SHP77 treated with DMSO at 0.1 percent for 48 hours (cell line): ENCODE measurements around the gene PLD1.
"Not testable (repeated sequence)": the region's sequence is repeated elsewhere in the genome, so short reads cannot be mapped to it uniquely, and the experiment has no call there.

Experiments
- DNase-seq: peaks from one replicate; lab custom pipeline; 2025; lab: John Stamatoyannopoulos, UW

PLD1 gene

DNA sequence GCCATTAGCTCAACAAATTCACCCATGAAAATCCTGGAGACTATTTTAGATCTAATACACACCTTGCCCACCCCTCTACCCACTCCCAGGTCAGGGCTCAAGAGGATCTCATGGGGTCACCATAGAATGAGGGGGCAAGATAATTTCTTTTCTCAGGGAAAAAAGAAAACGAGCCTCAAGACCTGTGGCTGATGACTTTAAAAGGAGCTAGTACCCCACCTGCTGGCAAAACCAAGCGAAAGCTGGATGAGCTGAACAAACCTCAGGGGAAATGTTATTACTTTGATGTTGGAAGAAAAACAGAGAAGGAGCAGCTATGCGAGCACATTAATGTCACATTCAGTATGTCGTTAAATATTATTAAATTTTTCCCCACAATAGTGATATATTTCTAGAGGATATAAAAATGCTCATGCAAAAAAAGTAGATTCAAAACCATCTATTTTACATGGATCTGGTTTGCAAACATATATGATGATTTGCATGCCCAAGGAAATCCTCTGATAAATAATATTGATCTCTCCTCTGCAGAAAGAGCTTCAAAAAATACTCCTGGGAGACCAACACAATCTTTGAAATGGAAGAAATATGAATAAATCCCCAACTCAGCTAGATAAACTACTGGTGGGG is 37.7 kb downstream of the PLD1 start:
- DNase-seq, result peak; percentile 27

DNA sequence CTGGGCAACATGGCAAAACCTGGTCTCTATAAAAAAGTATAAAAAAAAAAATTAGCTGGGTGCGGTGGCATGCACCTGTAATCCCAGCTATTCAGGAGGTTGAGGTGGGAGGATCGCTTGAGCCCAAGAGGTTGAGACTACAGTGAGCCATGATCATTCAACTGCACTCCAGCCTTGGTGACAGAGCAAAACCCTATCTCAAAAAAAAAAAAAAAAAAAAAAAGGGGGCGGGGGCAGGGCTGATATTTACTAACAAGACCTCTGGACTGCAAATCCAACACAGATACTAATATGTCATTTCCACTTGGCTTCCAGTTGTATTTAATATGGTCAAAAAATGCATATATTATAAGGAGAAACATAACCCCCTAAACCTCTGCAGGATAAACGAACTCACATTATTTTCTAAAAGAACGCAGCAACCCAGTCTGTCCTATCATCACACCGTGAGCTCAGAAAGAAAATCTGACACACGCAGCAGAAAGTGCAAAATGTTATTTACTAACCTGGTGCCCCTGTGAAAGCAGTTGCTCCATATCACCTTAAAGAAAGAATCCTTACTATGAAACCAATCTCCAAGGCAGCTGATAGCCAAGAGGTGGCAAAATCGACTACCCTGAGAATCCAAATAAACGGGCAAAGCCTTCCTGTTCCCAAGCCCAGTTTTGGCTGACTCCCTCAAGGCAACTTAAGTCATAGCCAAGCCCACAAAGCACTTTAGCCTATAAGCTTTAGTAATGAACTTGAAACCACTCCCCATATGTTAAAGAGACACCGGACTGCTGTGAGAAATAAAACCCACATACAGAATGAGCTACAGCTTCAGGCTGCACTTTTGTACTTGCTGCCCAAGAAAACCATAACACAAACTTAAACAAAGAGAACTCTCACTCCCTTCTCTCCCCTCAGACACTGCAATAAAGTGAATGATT is 39.3 kb downstream of the PLD1 start:
- no peak for DNase-seq

DNA sequence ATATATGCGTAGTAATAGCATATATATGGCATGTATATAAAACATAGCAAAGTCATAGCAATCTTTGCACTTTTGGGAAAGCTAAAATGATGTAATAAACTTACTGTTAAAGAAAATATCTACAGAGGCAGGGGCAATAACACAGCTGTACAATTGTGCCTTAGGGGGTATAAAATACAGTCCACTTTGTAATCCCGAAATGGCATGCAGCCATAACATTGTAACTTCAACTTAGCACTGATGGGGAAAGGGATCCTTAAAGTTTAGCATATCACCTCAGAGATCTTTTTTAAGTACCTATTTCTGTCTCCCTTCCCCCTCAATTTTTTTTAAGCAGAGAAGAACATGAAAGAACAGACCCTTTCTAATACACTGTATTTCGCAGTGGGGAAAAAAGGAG is 40.8 kb downstream of the PLD1 start:
- DNase-seq, result no peak

DNA sequence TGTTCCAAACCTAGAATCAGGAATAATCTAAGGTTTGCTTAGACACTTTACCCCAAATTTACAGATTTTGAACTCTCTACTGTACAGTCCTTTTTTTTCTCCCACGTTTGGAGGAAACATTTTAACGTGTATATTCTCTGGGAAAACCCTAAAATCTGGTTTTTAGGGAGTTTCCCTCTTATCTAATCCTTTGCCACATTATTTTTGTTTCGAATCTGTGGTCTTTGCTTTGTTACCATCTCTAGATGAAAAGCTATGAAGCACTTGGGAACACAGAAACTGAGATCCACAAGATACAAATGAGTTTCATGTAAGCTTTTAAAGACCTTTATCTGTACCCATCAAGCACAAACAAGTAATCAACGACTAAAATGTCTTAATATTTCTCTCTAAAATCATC is 41.3 kb downstream of the PLD1 start:
- no peak for DNase-seq

DNA sequence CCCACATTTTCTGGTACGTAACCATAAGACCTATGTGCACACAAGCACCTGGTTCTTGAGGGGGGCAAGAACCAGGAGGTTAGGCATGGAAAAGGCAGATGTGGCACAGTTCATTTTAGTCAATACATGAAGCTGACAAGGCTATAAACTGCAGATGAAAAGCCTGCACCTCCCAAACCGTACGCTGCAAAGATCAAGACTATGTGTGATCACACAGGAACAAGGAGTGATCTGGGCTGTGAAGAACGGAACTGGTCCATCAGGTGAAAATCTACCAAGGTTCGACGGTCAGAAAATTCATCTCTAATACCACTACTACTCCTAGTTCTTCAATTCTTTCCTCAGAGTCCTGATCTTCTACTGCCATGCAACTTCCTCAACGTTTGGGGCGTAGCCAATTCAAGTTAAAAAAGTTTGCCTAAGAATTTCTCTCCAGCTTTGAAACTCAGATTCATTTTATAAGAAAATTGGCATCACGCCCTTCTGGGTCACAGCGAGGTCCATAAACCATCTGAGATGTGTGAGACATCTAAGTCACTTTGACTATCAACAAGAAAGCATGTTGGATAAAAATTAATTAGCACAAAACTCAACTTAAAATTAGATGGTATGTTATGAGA is 41.9 kb downstream of the PLD1 start:
- DNase-seq, result no peak

DNA sequence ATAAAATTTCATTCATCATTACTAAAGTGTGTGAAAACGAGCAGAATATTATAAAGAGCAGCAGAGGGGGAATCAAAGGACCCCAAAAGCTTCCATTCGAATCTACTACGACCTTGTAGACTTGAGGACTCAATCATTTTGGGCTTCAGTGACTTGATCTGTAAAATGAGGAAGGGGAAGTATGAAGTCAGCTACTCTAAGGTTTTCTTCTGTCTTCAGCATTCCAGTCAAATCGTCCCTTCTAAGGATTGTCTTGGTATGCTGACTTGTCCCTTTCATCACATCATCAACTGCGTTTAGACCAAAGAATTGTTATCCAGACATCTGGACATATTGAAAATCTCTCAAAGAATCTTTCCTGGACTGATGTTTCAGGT is 44.8 kb downstream of the PLD1 start:
- no peak for DNase-seq

DNA sequence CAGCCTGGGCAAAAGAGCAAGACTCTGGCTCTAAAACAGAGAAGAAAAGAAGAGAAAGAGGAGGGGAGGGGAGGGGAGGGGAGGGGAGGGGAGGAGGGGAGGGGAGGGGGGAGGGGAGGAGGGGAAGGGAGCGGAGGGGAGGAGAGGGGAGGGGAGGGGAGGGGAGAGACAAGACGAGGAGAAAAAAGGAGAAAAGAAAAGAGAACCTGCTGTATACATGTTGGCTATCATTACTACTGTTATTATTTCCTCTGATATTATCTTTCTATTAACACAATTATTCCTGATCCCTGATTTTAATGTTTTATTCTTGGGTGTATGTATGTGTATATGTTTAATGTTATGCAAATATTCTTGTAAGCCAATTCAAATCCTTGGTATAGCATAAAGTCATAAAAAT is 46.9 kb downstream of the PLD1 start:
- no peak for DNase-seq

DNA sequence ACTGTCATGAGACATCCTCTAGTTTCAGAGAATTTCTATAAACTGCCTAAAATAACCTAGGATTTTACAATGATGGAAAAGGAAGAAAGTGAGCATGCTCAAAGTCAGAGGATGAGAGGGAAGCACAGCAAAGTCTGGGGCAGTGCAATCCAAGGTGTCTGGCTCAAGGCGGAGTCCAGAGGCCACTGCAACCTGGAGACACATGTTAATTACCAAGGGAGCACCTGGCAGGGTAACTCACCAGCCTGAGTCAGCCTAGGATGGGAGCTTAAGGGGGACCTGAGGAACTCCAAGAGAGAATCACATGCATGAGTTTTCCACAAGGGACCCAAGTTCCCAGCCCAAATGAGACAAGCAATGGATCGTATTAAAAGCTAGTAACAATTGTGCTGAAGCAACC is 49.8 kb downstream of the PLD1 start:
- DNase-seq, result no peak

DNA sequence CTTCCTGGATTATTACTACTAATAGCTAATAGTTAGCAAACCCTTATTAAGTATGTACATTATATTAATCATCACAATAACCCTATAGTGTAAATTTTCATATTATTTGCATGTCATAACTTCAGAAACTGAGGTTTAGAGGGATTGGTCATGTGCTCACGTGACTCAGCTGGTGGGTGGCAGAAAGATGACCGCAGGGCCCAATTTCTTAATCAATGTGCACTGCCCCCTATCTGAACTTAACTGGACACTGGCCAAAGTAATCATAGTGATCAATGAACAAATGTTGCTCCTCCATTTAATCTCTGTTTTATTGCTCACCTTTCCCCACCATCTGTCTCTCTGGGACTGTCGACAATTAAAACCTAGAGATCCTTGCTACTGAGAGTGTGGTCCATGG is 52.2 kb downstream of the PLD1 start:
- DNase-seq, result no peak

DNA sequence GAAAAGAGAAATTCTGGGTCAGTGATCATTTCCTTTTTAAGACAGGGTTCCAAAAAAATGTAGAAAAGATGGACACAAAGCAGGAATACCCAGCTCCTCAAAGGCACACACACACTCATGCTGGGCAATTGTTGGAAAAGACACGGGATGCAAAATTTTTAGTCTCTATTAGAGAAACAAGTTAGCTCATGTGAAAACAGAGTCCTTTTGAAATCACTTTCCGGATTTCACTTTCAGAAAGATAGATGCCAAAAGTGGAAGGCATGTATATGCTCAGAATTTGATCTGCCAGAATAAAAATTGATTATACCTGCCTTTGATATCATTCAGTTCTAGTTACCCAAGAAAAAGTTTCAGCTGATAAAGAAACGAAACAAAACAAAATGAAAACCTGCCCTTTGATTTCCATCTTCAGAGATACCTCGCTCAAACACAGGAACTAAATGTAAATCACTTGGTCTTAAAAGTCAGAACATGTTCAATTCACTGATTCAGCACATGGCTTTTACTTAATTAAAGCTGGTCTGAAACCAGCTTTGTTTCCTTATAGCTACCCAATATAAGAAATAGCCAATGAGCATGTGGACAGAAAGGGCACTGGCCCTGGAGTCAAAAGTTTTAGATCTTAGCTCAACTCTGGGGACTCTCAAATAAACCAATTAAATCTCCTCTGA is 52.8 kb downstream of the PLD1 start:
- DNase-seq, result no peak

DNA sequence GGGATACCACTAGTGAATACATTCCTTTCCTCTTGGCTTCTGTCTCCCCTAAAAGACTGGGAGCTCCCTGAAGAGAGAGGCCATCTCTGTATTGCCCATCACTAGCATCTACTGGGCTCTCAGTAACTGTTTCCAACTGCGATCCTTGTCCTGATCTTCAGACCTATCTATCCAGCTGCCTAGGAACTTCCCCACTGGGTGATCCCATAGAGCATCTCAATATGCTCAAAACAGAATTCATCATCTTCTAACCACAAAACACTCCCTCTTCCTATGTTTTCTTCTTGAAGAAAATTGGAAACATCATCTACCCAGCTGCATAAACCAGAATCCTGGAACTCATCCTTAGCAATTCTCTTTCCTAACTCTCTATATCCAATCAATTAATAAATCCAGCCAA is 54.6 kb downstream of the PLD1 start:
- DNase-seq, result no peak

DNA sequence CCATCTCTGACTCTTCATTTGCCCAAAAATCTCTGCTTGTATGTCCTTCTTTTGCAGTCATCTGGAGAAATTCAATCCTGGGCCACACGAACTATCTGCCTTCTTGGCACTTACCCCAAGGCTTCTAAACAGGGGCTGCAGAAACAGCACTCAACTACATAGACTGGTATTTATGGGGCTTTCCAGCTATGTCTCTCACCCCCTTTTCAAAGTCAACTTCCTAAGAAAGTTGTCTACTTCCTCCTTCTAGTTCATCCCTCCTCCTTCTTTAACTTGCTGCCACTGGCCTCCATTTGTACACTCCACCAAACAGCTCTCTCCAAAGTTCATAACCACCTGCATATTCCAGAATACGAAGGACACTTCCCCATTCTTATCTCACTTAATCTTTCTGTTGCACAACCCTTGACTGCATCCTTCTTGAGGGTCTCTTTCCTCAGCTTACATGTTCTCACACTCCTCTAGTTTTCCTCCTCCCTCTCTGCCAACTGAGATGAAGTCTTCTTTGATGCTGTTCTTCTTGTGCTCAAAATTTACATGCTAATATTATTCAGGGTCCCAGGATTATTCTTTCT is 55.2 kb downstream of the PLD1 start:
- DNase-seq, result no peak

DNA sequence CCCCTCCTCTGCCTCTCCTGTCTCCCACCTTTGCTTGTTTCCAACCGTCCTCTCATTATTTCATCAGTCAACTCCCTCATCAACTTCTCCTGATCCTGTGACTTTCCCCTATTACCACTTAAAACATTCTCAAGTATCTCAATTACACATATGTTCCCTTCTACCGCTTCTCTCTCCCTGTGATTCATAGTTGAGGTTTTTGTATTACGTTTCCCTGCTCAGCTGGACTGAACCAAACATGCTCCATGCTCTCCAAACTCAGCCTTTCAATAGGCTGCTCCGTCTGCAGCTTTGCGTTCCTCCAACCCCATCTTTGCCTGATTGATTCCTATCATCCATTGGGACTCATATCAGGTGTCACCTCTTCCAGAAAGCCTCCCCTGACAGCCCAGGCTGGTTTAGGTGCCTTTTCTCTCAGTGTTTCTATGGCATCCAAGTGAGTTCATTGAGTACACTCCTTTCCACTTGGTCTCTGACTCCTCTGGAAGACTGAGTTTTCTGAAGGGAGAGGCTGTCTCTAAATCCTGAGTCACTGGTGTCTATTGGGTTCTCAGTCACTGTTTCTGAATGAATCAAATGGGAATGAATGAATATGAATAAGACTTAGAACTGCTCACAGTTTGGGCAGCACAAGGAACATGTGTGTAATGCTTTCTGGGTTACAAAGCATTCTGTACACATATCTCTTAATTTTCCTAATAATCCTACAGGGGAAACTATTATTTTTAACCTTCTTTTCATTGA is 56.4 kb downstream of the PLD1 start:
- no peak for DNase-seq

DNA sequence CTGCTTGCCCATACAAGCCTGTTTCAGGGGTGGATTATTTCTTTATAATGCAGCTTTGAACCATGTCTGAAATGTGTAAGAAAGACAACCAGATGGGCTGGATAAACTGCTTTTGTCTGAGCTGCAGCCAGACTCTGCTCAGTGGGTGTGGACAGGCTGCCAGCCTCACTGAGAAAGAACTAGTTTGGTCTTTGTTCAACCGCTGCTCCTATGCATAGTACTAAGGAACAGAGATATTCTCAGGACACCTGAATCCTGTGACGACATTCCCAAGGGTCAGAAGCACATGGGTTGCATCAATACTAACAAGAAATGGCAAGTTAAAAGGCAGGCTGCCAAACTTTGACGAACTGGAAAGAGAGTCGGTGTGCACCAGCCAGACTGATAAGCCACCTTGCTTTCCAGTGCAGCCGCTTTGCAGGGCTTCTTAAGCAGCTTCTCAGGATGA is 57.2 kb downstream of the PLD1 start:
- DNase-seq, result no peak

DNA sequence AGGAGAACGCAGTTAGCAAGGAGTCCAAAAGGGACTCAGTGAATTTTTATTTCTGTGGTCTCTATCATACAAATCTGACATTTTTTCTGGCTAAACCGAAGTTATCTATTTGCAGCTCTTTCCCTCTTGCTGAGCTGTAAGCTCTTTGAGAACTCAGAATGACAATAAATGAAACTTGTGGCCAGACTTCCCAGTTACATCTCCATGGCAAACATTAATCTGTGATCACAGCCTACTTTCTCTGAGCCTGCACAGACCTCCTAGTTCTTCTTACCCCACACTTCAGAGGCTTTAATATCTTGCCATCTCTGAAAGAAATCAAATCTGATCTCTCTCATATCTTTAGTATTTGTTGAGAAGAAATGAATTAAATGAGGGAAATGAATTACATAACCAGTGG is 58.0 kb downstream of the PLD1 start:
- DNase-seq, result no peak

DNA sequence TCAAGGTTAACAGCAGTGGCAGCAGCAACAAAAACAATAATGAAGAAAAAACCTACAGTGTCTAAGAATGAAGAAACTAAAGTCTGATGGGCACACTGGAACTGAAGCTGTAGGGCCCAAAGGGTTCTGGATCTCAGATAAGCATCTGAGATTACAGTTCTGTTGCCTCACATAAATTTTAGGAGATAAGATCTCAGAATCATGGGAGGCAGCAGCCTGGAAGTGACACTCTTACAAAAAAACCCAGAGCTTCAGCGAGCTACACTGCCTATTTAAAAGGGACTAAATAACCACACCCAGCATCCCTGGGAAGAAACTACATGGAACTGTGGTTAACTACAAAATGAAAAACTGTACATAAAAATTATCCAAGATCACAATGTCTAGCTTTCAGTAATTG is 61.2 kb downstream of the PLD1 start:
- no peak for DNase-seq

DNA sequence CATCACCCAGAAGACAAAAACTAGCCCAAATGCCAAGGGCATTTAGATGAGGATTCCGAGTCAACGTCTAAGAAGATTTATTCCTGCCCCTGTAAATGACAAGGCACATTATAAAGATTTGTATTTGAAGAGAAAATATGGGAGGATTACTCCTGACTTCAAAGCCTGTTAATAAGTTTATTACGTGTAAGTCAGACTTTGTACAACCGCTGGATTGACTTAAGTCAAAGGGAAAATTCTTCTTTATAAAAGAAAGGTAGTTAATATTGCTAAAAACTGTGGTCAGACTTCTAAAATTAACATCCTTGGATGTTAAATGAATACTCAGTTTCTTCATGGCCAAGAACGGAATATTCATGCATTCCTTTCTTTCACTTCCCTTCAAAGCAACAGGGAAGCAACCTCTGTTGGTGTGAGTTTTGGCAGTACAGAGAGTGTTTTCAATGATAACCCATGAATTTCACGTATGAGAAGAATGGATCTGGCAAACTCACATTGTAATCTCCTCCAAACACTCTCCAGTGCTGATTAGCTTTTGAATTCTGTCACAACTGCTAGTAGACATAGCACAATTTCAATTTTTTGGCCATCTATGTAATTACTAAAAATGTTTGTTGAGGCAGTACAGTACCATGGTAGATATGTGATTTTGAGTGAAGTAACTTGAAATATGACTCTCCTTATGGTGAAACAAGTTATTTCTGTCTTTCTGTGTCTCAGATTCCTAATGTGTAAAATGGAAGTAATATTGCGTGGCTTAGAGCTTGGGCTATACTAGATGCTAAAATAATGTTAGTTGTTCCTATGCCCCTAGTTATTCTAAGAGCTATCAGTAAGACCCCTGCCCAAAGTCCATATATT is 62.0 kb downstream of the PLD1 start:
- DNase-seq, result no peak

DNA sequence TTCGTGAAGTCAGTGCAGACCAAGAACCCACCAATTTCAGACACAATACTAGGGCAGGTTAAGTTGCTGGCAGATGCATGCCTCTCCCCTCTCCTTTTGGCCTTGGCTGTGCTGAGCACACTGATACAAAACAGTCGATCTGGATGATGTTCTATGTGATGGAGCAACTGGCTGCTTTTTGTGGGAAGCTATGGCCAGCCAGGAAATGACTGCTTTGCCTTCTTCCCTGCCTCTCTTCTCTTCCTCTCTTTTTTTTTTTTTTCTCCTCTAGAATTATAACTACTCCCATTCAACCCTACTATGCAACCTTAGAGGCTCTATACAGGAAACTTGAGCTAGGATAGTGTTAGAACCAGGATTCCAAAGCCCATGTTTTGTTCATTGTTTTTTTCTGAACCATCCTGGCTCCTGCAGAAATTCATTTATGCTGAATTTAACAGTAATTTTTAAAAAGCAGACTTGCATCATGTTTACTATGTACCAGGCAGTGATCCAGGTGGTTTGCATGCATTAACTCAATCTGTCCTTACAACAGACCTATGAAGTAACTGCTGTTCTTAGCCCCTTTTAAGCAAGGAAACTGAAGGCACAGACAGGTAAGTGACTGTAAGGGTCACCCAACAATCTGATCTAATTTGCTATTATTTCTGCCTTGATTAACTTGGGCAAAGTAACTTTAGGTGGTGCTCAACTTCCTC is 62.9 kb downstream of the PLD1 start:
- no peak for DNase-seq

DNA sequence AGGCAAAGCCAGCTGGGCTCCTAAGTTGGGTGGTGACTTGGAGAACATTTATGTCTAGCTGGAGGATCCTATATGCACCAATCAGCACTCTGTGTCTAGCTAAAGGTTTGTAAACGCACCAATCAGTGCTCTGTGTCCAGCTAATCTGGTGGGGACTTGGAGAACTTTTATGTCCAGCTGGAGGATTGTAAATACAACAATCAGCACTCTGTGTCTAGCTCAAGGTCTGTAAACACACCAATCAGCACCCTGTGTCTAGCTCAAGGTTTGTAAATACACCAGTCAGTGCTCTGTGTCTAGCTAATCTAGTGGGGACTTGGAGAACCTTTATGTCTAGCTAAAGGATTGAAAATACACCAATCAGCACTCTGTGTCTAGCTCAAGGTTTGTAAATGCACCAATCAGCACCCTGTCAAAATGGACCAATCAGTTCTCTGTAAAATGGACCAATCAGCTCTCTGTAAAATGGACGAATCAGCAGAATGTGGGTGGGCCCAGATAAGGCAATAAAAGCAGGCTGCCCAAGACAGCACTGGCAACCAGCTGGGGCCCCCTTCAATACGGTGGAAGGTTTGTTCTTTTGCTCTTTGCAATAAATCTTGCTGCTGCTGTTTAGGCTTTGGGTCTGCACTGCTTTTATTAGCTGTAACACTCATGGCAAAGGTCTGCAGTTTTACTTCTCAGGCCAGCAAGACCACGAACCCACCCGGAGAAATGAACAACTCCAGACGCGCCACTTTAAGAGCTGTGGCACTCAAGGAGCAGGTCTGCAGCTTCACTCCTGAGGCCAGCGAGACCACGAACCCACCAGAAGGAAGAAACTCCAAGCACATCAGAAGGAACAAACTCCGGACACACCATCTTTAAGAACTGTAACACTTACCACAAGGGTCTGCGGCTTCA is 63.7 kb downstream of the PLD1 start:
- DNase-seq, result not testable (repeated sequence)
